HG02642 (cell line): ENCODE measurements around the gene RABEP2.

Experiments
- ATAC-seq: cut with Tn5 transposase; IDR thresholded peaks from one replicate; pipeline ENCODE4 v1.9.1; 2021; ENCODE audit warnings: mild to moderate bottlenecking; ENCODE audit not compliant: unreplicated experiment, poor library complexity

RABEP2 gene

DNA sequence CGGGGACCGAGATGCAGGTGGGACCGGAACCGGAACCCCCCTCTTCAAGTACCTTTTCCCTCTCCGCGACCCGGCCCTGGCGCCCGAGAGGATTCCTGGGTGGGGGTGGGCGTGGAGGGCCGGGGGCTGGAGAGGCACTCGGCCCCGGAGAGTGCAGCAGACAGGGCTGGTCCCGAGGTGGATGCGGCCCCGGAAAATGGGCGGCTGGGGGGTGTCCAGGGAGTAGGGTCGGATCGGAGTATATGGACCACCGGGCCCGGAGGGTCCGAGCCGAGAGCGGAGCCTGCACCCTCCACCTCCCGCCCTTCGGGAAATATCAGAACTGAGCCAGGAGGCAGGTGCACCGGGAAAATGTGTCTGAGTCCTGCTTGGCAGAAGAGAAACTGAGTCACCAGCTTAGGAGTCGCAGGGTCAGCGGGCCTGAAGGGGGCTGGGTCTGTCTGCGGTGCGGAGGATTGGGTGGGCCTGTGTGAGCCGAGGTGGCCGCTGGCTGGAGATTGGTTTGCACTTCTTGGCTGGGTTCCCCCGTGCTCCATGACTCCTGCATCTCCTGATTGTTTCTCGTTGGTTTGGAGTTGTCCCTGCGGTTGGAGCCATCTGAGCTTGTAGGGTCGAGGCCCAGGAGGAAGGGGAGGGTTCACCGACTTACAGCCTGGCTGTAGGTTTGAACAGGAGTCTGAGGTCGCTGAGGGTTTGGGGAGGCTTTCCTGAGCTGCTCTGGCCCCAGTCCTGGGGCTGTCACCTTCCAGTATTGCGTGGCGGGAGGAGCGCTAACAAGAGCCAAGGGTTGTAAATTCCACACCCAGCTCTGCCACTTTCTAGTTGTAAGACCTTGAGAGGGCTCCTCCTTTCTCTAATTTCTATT is 60.9 kb downstream of the RABEP2 start:
- no peak for ATAC-seq

DNA sequence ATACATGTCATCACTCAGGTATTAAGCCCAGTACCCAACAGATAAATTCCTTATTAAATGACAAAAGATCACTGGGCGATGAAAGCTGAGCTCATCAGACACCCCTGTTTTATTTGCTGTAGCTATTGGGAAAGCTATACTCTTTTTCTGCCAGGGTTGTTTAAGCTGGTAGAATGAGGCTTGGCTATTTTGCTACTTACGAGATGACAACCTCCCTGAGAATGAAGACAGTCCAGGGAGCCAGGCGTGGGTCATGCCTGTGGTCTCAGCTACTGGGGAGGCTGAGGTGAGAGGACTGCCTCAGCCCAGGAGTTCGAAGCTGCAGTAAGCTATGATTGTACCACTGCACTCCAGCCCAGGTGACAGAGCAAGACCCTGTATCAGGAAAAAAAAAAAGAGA is 65.7 kb downstream of the RABEP2 start:
- no peak for ATAC-seq

DNA sequence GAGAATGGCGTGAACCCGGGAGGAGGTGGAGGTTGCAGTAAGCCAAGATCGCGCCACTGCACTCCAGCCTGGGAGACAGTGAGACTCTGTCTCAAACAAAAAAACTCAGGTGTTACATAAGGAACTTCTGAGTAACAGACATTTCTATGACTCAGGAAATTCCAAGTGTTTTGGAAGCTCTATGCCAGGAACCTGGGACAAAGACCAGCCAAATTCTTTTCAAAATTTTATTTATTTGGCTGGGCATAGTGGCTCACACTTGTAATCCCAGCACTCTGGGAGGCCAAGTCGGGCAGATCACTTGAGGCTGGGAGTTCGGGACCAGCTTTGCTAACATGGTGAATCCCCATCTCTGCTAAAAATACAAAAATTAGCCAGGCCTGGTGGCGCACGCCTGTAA is 66.6 kb downstream of the RABEP2 start:
- no peak for ATAC-seq
